ENCODE results near the gene FAM187B.

The FAM187B gene

GRCh38 chr19:35225951-35226350 is 2.6 kb downstream of the FAM187B start:
- no peaks in the 10 kb centered on the region for H4K20me1 ChIP-seq (ENCODE audit: insufficient read depth, low read length)
- H3F3A ChIP-seq (ENCODE audit: insufficient read depth, low read length): no peaks in the 10 kb centered on the region
- no peaks in the 10 kb centered on the region for H3K27me3 ChIP-seq (ENCODE audit: insufficient read depth, low read length)
- H3K9me3 ChIP-seq (ENCODE audit: low read length): no peaks in the 10 kb centered on the region
- no peaks in the 10 kb centered on the region for H3K9me2 ChIP-seq (ENCODE audit: low read depth, low read length)
- H3K4me1 ChIP-seq (ENCODE audit: insufficient read depth, low read length, severe bottlenecking): peaks cover 26% of the 10 kb centered on the region
- H3K36me3 ChIP-seq (ENCODE audit: insufficient read depth, low read length): no peaks in the 10 kb centered on the region
- no peak overlapping the region for H3K4me3 ChIP-seq (ENCODE audit: low read depth, low read length, poor library complexity, severe bottlenecking)
- TF ChIP-seq, protein P1, sequence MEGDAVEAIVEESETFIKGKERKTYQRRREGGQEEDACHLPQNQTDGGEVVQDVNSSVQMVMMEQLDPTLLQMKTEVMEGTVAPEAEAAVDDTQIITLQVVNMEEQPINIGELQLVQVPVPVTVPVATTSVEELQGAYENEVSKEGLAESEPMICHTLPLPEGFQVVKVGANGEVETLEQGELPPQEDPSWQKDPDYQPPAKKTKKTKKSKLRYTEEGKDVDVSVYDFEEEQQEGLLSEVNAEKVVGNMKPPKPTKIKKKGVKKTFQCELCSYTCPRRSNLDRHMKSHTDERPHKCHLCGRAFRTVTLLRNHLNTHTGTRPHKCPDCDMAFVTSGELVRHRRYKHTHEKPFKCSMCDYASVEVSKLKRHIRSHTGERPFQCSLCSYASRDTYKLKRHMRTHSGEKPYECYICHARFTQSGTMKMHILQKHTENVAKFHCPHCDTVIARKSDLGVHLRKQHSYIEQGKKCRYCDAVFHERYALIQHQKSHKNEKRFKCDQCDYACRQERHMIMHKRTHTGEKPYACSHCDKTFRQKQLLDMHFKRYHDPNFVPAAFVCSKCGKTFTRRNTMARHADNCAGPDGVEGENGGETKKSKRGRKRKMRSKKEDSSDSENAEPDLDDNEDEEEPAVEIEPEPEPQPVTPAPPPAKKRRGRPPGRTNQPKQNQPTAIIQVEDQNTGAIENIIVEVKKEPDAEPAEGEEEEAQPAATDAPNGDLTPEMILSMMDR (IDR thresholded peaks at IDR 0.05; ENCODE audit: low read length): no peak
- no peak for TF ChIP-seq EZH2 (IDR thresholded peaks at IDR 0.05; ENCODE audit: borderline replicate concordance, low read length)
- no peak overlapping the region for H2AFZ ChIP-seq (ENCODE audit: low read length)
- H3K9ac ChIP-seq (ENCODE audit: low read length): no peak overlapping the region
- H3K79me2 ChIP-seq (ENCODE audit: insufficient read depth, low read length): no peaks in the 10 kb centered on the region
- H3K4me2 ChIP-seq (ENCODE audit: low read length): no peak overlapping the region
- no peak overlapping the region for H3K27ac ChIP-seq (ENCODE audit: low read depth, low read length, poor library complexity, severe bottlenecking)

GRCh38 chr19:35224681-35225571 is 3.6 kb downstream of the FAM187B start:
- no peaks in the 10 kb centered on the region for H3K36me3 ChIP-seq (ENCODE audit: insufficient read depth, low read length)
- H3K27ac ChIP-seq (ENCODE audit: low read depth, low read length, poor library complexity, severe bottlenecking): peak overlapping the region; percentile 71
- TF ChIP-seq, protein P1 (IDR thresholded peaks at IDR 0.05; ENCODE audit: low read length): peak; percentile 45; the same call in 1 of the 2 replicates
- no peak for TF ChIP-seq EZH2 (IDR thresholded peaks at IDR 0.05; ENCODE audit: borderline replicate concordance, low read length)
- peak overlapping the region; percentile 47 for H3K4me3 ChIP-seq (ENCODE audit: low read depth, low read length, poor library complexity, severe bottlenecking)
- H3K9ac ChIP-seq (ENCODE audit: low read length): peak overlapping the region; percentile 47; the same call in 1 of the 2 replicates
- H3F3A ChIP-seq (ENCODE audit: insufficient read depth, low read length): no peaks in the 10 kb centered on the region
- peaks cover 26% of the 10 kb centered on the region for H3K4me1 ChIP-seq (ENCODE audit: insufficient read depth, low read length, severe bottlenecking)
- H3K79me2 ChIP-seq (ENCODE audit: insufficient read depth, low read length): no peaks in the 10 kb centered on the region
- H3K27me3 ChIP-seq (ENCODE audit: insufficient read depth, low read length): no peaks in the 10 kb centered on the region
- no peak overlapping the region for H2AFZ ChIP-seq (ENCODE audit: low read length)
- H3K9me2 ChIP-seq (ENCODE audit: low read depth, low read length): no peaks in the 10 kb centered on the region
- H3K9me3 ChIP-seq (ENCODE audit: low read length): no peaks in the 10 kb centered on the region
- H3K4me2 ChIP-seq (ENCODE audit: low read length): peak overlapping the region; percentile 60
- no peaks in the 10 kb centered on the region for H4K20me1 ChIP-seq (ENCODE audit: insufficient read depth, low read length)

DNA sequence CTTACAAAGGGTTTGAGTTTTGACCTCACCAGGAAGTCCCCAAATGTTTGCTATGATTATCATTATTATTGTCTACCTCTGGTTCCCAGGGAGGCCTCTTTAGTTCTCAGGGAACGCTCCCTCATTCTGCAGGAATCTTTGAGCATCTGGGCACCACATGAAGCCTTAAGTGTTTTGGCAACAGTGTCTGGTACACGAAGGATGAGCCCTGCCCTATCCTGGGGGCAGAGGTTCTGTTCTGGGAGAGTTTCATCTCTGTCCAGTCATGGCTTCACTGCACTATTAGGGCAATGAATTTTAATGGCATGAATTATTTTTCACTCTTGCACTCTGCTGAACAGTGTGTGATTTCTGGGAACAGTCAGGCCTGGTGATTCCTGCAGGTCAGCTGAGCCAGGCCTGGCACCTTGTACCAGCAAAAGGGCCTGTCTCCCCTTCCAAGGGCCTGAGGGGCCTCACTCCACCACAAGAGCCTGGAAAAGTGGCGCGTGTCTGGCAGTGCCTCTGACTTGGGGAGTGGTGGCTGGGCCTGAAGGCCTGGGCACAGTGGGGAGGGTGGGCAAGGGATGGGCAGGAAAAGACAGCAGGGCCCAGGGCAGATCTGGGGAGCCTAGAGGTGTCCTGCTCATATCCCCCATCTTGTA is 4.6 kb downstream of the FAM187B start:
- Histone ChIP-seq H3K9me3 (ENCODE audit: low read length) (peaks cover 1% of the 10 kb centered on the region; the same call in 1 of the 2 replicates), H2AFZ (ENCODE audit: low read length) (no peak overlapping the region), H3K9ac (ENCODE audit: low read length) (0 out of 2 replicates have a peak overlapping the region, but pooled peaks have one; percentile 47), H3K4me2 (ENCODE audit: low read length) (peak overlapping the region; percentile 60; the same call in 1 of the 2 replicates), H3K4me3 (ENCODE audit: low read depth, low read length, poor library complexity, severe bottlenecking) (no peak overlapping the region), H3K36me3 (ENCODE audit: insufficient read depth, low read length) (no peaks in the 10 kb centered on the region), H3K27me3 (ENCODE audit: insufficient read depth, low read length) (no peaks in the 10 kb centered on the region), H4K20me1 (ENCODE audit: insufficient read depth, low read length) (no peaks in the 10 kb centered on the region), H3F3A (ENCODE audit: insufficient read depth, low read length) (no peaks in the 10 kb centered on the region), H3K9me2 (ENCODE audit: low read depth, low read length) (no peaks in the 10 kb centered on the region), H3K27ac (ENCODE audit: low read depth, low read length, poor library complexity, severe bottlenecking) (peak overlapping the region; percentile 71), H3K79me2 (ENCODE audit: insufficient read depth, low read length) (no peaks in the 10 kb centered on the region), H3K4me1 (ENCODE audit: insufficient read depth, low read length, severe bottlenecking) (peaks cover 26% of the 10 kb centered on the region)
- TF ChIP-seq EZH2 (IDR thresholded peaks at IDR 0.05; ENCODE audit: borderline replicate concordance, low read length): no peak
- TF ChIP-seq, protein P1 (IDR thresholded peaks at IDR 0.05; ENCODE audit: low read length): no peak
